GM18909 (cell line): ENCODE results near the gene ZNF451.

Source experiments
- ATAC-seq: cut with Tn5 transposase; IDR thresholded peaks from one replicate; pipeline ENCODE4 v1.9.1; 2021; ENCODE audit warnings: mild to moderate bottlenecking; ENCODE audit not compliant: unreplicated experiment, poor library complexity

The ZNF451 gene

GRCh38 chr6:57195457-57195856 is 105.5 kb downstream of the ZNF451 start:
- ATAC-seq = no peak

- no peak for ATAC-seq
These were observed 109.1 kb downstream of the ZNF451 start for GRCh38 chr6:57198926-57199636.

DNA sequence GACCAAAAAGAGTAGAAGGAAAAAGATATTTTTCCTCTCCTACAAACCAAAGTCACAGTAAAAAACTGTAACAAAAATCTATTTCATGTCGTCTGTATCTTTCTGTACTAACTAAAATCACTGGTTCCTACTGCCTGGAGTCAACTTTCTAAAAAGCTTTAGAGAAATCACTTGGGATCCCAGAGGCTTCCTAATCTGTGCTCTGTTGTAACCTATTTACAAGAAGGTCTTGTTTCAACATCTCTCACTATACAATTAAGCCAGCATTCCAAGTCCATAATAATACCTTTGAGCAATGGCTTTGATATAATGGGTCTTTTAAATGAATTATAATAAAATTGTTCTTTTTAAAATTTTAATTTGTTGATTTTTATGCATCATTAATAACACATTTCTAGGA is 111.7 kb downstream of the ZNF451 start:
- ATAC-seq = no peak

DNA sequence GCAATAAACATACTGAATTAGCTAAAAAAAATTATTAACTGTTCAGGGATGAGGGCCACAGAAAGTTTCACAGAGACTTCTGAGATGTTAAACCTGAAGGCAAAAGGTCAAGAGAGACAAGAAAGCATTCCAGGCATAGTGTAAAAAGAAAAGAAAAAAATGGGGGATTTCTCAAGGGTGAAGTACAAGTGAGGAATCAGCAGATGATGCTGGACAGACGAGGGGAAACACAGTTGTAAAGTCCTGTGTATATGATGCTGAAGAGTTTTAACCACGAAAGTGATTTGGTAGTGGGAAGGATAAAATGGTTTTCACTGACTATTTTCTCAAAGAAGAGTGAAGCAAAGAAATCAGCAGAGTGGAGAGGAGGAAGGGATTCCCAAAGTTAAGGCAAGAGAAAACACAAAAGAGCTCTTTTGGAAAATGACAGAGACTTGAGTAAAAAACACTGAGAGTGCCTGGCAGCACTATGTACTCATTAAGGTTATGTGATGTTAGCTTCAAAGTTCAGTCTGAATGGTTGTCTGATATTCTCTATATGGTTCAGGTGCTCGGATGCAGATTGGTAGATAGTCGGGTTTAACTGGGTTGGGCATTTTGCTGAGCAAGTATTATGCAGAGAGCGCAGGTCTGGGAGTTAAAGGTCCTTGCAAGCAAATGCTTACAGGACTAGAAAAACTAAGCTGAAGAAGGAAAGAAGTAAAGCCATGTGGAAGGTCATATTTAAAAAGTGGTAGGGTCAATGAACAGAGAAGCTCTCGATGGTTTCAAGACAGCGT is 115.8 kb downstream of the ZNF451 start:
- ATAC-seq = no peak

GRCh38 chr6:57207141-57207540 is 117.2 kb downstream of the ZNF451 start:
- no peak for ATAC-seq

DNA sequence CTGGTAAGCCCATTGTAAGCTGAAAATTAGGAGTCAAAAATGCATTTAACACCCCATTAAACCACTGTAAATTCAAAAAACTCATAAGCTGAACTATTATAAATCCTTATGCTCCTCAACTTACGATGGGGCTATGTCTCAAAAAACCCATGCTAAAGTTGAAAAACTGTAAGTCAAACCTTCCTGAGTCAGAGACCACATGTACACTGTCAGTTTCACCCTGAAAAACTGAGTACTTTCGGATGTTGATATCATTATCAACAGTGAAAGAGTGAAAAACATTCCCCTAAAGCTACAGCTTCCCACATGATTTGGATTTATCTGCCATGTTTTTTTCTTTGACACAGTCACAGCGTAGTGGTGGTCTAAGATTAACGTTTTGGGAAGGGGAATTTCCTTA is 117.9 kb downstream of the ZNF451 start:
- no peak for ATAC-seq

- ATAC-seq = no peak
These were observed 119.0 kb downstream of the ZNF451 start for GRCh38 chr6:57209030-57209429.

DNA sequence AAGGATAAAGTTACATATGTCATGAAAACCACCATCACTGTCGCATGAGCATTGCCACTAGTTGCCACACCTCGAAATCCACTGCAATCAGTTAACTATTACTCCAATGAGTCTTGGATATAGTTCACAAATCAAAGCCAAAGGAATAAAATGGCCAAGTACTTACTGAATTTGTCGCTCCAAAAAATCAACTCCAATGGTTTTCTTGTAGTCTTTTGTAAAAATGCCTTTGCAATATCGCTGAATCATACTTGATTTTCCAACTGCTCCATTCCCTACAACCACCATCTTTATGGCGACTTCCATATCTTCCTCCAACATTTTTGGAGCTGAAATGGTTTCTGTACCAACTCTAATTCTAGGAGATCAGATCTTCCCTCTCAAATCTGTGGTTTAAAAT is 120.1 kb downstream of the ZNF451 start:
- no peak for ATAC-seq

GRCh38 chr6:57215260-57215659 is 125.3 kb downstream of the ZNF451 start:
- no peak for ATAC-seq

GRCh38 chr6:57216235-57217101 is 126.5 kb downstream of the ZNF451 start:
- ATAC-seq = no peak

DNA sequence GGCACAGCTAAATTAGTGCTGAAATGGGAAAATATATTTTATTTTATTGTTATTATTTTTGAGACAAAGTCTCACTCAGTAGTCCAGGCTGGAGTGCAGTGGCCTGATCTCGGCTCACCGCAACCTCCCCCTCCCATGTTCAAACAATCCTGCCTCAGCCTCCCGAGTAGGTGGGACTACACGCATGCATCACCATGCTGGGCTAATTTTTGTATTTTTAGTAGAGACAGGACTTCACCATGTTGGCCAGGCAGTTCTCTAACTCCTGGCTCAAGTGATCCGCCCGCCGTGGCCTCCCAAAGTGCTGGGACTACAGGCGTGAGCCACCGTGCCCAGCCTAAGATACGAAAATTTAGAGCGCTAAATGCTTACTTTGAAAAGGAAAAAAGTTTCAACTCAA is 127.3 kb downstream of the ZNF451 start:
- no peak for ATAC-seq
